ENCODE data around the gene HNRNPM. TPM values are rescaled to one million over a fixed set of nuclear protein-coding genes. Genes with fewer than 3 reads are reported as not detected.

HNRNPM gene
- total RNA-seq, 6 experiments from 2014 or later = 144 to 217 (median 194) TPM

- peak overlapping the region; percentile 42 for H3K27ac Mint-ChIP-seq
- no peaks in the 10 kb centered on the region for H3K9me3 Mint-ChIP-seq
- H3K36me3 Mint-ChIP-seq (ENCODE audit: low read depth) = no peaks in the 10 kb centered on the region
- peaks cover 6% of the 10 kb centered on the region for H3K4me1 Mint-ChIP-seq (ENCODE audit: low read depth)
- no peak for DNase-seq
- peak overlapping the region; percentile 88 for H3K4me3 Mint-ChIP-seq
- peak; percentile 57 for TF ChIP-seq CTCF (IDR thresholded peaks at IDR 0.05)
- H3K27me3 Mint-ChIP-seq (ENCODE audit: insufficient read depth) = no peaks in the 10 kb centered on the region; the same call in 1 of the 2 replicates
Measured at GRCh38 chr19:8506402-8506957, 61.7 kb downstream of the HNRNPM start.

- no peak for DNase-seq
- no peak for TF ChIP-seq CTCF (IDR thresholded peaks at IDR 0.05)
- Mint-ChIP-seq H3K4me1 (ENCODE audit: low read depth) (peaks cover 17% of the 10 kb centered on the region), H3K36me3 (ENCODE audit: low read depth) (peaks cover 5% of the 10 kb centered on the region), H3K27me3 (ENCODE audit: insufficient read depth) (peaks cover 2% of the 10 kb centered on the region; the same call in 1 of the 2 replicates), H3K4me3 (no peak overlapping the region), H3K27ac (no peak overlapping the region), H3K9me3 (no peaks in the 10 kb centered on the region)
Measured at GRCh38 chr19:8510589-8511115, 65.9 kb downstream of the HNRNPM start.

GRCh38 chr19:8511573-8512101 is 66.9 kb downstream of the HNRNPM start:
- H3K27me3 Mint-ChIP-seq (ENCODE audit: insufficient read depth) = peaks cover 2% of the 10 kb centered on the region; the same call in 1 of the 2 replicates
- peak; percentile 53 for TF ChIP-seq CTCF (IDR thresholded peaks at IDR 0.05)
- no peaks in the 10 kb centered on the region for H3K9me3 Mint-ChIP-seq
- H3K4me1 Mint-ChIP-seq (ENCODE audit: low read depth) = peaks cover 11% of the 10 kb centered on the region
- H3K27ac Mint-ChIP-seq = no peak overlapping the region
- H3K4me3 Mint-ChIP-seq = no peak overlapping the region
- H3K36me3 Mint-ChIP-seq (ENCODE audit: low read depth) = peaks cover 5% of the 10 kb centered on the region
- no peak for DNase-seq

- no peak for DNase-seq
- TF ChIP-seq CTCF (IDR thresholded peaks at IDR 0.05) = no peak
- H3K27ac Mint-ChIP-seq = no peak overlapping the region
- H3K9me3 Mint-ChIP-seq = no peaks in the 10 kb centered on the region
- H3K36me3 Mint-ChIP-seq (ENCODE audit: low read depth) = peaks cover 5% of the 10 kb centered on the region
- H3K4me1 Mint-ChIP-seq (ENCODE audit: low read depth) = peaks cover 14% of the 10 kb centered on the region
- peak overlapping the region; percentile 43; the same call in 1 of the 2 replicates for H3K4me3 Mint-ChIP-seq
- peaks cover 2% of the 10 kb centered on the region; the same call in 1 of the 2 replicates for H3K27me3 Mint-ChIP-seq (ENCODE audit: insufficient read depth)
Measured at GRCh38 chr19:8512115-8512967, 67.6 kb downstream of the HNRNPM start.

GRCh38 chr19:8513036-8513686 is 68.4 kb downstream of the HNRNPM start:
- Mint-ChIP-seq H3K27me3 (ENCODE audit: insufficient read depth) (peaks cover 2% of the 10 kb centered on the region; the same call in 1 of the 2 replicates), H3K4me3 (peak overlapping the region; percentile 94), H3K27ac (peak overlapping the region; percentile 98), H3K4me1 (ENCODE audit: low read depth) (peaks cover 22% of the 10 kb centered on the region), H3K36me3 (ENCODE audit: low read depth) (peaks cover 5% of the 10 kb centered on the region), H3K9me3 (no peaks in the 10 kb centered on the region)
- TF ChIP-seq CTCF (IDR thresholded peaks at IDR 0.05) = peak; percentile 22; the same call in 1 of the 2 replicates
- no peak for DNase-seq
